ENCODE measurements around the gene GCHFR.

GCHFR gene

GRCh38 chr15:40755812-40756208 lies 8.1 kb upstream of the GCHFR start:
- no peak for DNase-seq

- DNase-seq = peak; percentile 10
Measured at GRCh38 chr15:40756938-40757337, 6.9 kb upstream of the GCHFR start.

- no peak for DNase-seq
Measured at GRCh38 chr15:40759961-40760360, 3.9 kb upstream of the GCHFR start.

GRCh38 chr15:40762919-40763800 lies 708 bp upstream of the GCHFR start:
- peak; percentile 47 for DNase-seq

- no peak for DNase-seq
Measured at GRCh38 chr15:40764629-40765103, 798 bp downstream of the GCHFR start.

- DNase-seq = no peak
Measured at GRCh38 chr15:40766194-40766815, 2.4 kb downstream of the GCHFR start.

GRCh38 chr15:40766906-40767837 lies 3.3 kb downstream of the GCHFR start:
- no peak for DNase-seq

- no peak for DNase-seq
Measured at GRCh38 chr15:40767838-40768500, 4.1 kb downstream of the GCHFR start.

GRCh38 chr15:40768521-40769273 lies 4.8 kb downstream of the GCHFR start:
- no peak for DNase-seq

GRCh38 chr15:40769274-40770146 lies 5.6 kb downstream of the GCHFR start, which contains the start of gene C15orf62:
Gene C15orf62, plus strand, starts transcription at chr15:40769980. Its CDS starts 516 bp downstream, at chr15:40770496.
- no peak for DNase-seq

- no peak for DNase-seq
Measured at GRCh38 chr15:40770147-40770721, 6.4 kb downstream of the GCHFR start.

GRCh38 chr15:40771242-40771641 lies 7.4 kb downstream of the GCHFR start:
- no peak for DNase-seq

GRCh38 chr15:40772014-40772413 lies 8.1 kb downstream of the GCHFR start:
- no peak for DNase-seq

- DNase-seq = no peak
Measured at GRCh38 chr15:40773496-40773895, 9.6 kb downstream of the GCHFR start.

- no peak for DNase-seq
Measured at GRCh38 chr15:40773902-40774301, 10.0 kb downstream of the GCHFR start.

GRCh38 chr15:40775007-40775406 lies 11.1 kb downstream of the GCHFR start:
- DNase-seq = no peak

GRCh38 chr15:40775740-40776536 lies 12.1 kb downstream of the GCHFR start:
- DNase-seq = no peak

- no peak for DNase-seq
Measured at GRCh38 chr15:40776537-40777141, 12.8 kb downstream of the GCHFR start.

Measured in NCI-H526 treated with DMSO at 0.1 percent for 48 hours (cell line).